Measurements from ENCODE around the gene OR2H2.
A peak's percentile ranks its signal among the peaks of the same experiment; 100 is the strongest.

Gene OR2H2

DNA sequence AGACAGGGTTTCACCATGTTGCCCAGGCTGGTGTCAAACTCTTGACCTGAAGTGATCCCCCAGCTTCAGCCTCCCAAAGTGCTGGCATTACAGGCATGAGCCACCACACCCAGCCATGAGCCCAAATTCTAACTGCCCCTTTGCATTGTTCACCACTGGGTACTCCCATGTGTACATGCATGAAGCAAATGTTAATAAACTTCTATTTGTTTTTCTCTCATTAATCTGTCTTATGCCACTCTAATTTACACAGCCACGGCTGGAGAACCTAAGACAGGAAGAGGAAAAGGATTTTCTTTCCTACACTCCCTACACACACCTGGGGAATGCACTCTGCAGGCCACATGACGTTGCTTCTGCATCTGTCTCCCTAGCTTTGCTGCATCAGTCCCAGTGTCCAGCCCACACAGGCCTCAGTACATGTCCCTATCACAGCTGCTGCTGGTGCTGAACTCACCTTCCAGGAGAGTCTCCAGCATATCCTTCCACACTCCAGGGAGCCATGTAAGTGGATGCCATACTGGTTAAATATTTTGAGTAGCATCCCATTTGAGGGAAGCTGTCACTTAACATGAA is 13.3 kb downstream of the OR2H2 start:
- TF ChIP-seq, protein P1, sequence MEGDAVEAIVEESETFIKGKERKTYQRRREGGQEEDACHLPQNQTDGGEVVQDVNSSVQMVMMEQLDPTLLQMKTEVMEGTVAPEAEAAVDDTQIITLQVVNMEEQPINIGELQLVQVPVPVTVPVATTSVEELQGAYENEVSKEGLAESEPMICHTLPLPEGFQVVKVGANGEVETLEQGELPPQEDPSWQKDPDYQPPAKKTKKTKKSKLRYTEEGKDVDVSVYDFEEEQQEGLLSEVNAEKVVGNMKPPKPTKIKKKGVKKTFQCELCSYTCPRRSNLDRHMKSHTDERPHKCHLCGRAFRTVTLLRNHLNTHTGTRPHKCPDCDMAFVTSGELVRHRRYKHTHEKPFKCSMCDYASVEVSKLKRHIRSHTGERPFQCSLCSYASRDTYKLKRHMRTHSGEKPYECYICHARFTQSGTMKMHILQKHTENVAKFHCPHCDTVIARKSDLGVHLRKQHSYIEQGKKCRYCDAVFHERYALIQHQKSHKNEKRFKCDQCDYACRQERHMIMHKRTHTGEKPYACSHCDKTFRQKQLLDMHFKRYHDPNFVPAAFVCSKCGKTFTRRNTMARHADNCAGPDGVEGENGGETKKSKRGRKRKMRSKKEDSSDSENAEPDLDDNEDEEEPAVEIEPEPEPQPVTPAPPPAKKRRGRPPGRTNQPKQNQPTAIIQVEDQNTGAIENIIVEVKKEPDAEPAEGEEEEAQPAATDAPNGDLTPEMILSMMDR (IDR thresholded peaks at IDR 0.05; ENCODE audit: low read depth, low read length, poor library complexity, severe bottlenecking): no peak
- TF ChIP-seq EZH2phosphoT487 (IDR thresholded peaks at IDR 0.05; ENCODE audit: borderline replicate concordance, low read length): no peak
- H3K79me2 ChIP-seq (ENCODE audit: control insufficient read depth, low read length): no peaks in the 10 kb centered on the region
- H3K4me3 ChIP-seq (ENCODE audit: low read length): no peak overlapping the region

DNA sequence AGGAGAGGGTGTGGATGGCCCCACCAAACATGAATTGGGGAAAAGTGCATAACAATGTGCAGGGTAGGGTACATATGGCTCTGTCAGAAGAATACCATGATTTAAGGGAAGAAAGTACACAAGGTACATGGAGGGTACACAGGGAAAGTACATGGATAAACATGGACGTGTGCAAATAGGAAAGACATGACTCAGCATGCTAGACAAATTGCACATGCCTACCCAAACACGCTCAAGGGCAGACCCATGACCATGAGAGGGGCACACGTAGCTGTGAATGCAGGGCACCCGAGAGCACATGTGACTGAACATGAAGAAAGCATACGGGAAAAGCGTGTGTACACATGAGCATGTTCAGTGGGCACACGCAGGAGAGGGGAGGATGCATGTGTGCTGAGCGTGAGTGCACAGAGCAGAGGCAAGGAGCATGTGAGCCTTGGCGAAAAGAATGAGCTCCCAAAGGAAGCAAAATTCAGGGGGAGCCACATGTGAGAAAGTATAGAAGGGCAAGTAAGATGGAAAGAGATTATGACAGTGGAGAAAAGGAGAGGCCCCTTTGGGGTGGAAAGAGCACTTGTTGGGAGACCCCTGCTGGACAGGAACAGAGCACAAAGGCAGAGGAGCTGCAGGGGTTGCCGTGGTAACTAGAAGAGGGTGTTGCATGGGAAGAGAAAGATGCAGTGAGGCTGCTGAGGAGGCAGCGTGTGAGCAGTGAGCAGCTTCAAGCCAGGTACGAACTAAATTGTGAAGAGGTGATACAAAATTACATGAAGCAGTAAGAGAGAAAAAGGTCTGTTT is 17.8 kb downstream of the OR2H2 start:
- Histone ChIP-seq H3K27ac (ENCODE audit: low read depth, low read length) (no peak overlapping the region), H3K9me2 (replicated peaks; ENCODE audit: control insufficient read depth, low read length) (no peaks in the 10 kb centered on the region), H3K36me3 (ENCODE audit: control insufficient read depth, low read length) (no peaks in the 10 kb centered on the region), H3K9me3 (ENCODE audit: control insufficient read depth, insufficient read depth, low read length) (no peaks in the 10 kb centered on the region), H3K4me3 (ENCODE audit: low read length) (no peak overlapping the region), H4K20me1 (ENCODE audit: control insufficient read depth, insufficient read depth, low read depth, low read length) (no peaks in the 10 kb centered on the region; the same call in 1 of the 2 replicates), H3K4me1 (ENCODE audit: control insufficient read depth, low read length) (no peaks in the 10 kb centered on the region), H3K79me2 (ENCODE audit: control insufficient read depth, low read length) (no peaks in the 10 kb centered on the region), H3F3A (ENCODE audit: control insufficient read depth, insufficient read depth) (no peaks in the 10 kb centered on the region), H3K27me3 (ENCODE audit: control insufficient read depth, low read length) (no peaks in the 10 kb centered on the region), H3K4me2 (ENCODE audit: low read length) (no peak overlapping the region)
- TF ChIP-seq, protein P1 (IDR thresholded peaks at IDR 0.05; ENCODE audit: low read depth, low read length, poor library complexity, severe bottlenecking): peak; percentile 48
- no peak for TF ChIP-seq EZH2phosphoT487 (IDR thresholded peaks at IDR 0.05; ENCODE audit: borderline replicate concordance, low read length)

More for the DNA sequence above, 13.3 kb downstream of the OR2H2 start:
- H3K36me3 ChIP-seq (ENCODE audit: control insufficient read depth, low read length): no peaks in the 10 kb centered on the region
- no peaks in the 10 kb centered on the region for H3K27me3 ChIP-seq (ENCODE audit: control insufficient read depth, low read length)
- no peaks in the 10 kb centered on the region for H3F3A ChIP-seq (ENCODE audit: control insufficient read depth, insufficient read depth)
- H4K20me1 ChIP-seq (ENCODE audit: control insufficient read depth, insufficient read depth, low read depth, low read length): no peaks in the 10 kb centered on the region; the same call in 1 of the 2 replicates
- no peak overlapping the region for H3K27ac ChIP-seq (ENCODE audit: low read depth, low read length)
- H3K4me1 ChIP-seq (ENCODE audit: control insufficient read depth, low read length): no peaks in the 10 kb centered on the region
- no peaks in the 10 kb centered on the region for H3K9me2 ChIP-seq (replicated peaks; ENCODE audit: control insufficient read depth, low read length)
- H3K4me2 ChIP-seq (ENCODE audit: low read length): no peak overlapping the region
- H3K9me3 ChIP-seq (ENCODE audit: control insufficient read depth, insufficient read depth, low read length): no peaks in the 10 kb centered on the region

DNA sequence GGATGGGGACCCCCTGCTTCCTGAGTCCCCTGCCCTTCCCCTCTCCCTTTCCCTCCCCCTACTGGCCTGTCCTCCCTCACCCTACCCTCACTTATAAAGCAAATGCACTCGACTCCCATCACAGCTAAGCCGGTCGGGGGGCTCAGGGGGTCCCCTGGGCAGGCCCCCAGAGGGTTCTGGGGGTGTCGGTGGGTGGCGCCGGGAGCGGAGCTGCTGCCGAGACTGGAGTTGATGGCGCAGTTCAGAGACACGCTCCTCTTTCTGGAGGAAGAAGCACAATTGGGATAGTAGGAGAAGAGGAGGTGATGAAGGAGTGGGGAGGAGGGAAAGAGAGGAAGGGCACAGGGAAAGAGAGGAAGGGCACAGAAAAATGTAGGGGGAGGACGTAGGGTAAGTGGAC is 18.5 kb downstream of the OR2H2 start:
- H3K27me3 ChIP-seq (ENCODE audit: control insufficient read depth, low read length): no peaks in the 10 kb centered on the region
- no peak overlapping the region for H3K4me3 ChIP-seq (ENCODE audit: low read length)
- H3K36me3 ChIP-seq (ENCODE audit: control insufficient read depth, low read length): no peaks in the 10 kb centered on the region
- no peaks in the 10 kb centered on the region for H3K9me3 ChIP-seq (ENCODE audit: control insufficient read depth, insufficient read depth, low read length)
- H3K27ac ChIP-seq (ENCODE audit: low read depth, low read length): no peak overlapping the region
- H3K9me2 ChIP-seq (replicated peaks; ENCODE audit: control insufficient read depth, low read length): no peaks in the 10 kb centered on the region
- no peaks in the 10 kb centered on the region for H3K79me2 ChIP-seq (ENCODE audit: control insufficient read depth, low read length)
- no peaks in the 10 kb centered on the region; the same call in 1 of the 2 replicates for H4K20me1 ChIP-seq (ENCODE audit: control insufficient read depth, insufficient read depth, low read depth, low read length)
- TF ChIP-seq, protein P1 (IDR thresholded peaks at IDR 0.05; ENCODE audit: low read depth, low read length, poor library complexity, severe bottlenecking): no peak
- TF ChIP-seq EZH2phosphoT487 (IDR thresholded peaks at IDR 0.05; ENCODE audit: borderline replicate concordance, low read length): no peak
- H3K4me1 ChIP-seq (ENCODE audit: control insufficient read depth, low read length): no peaks in the 10 kb centered on the region
- no peaks in the 10 kb centered on the region for H3F3A ChIP-seq (ENCODE audit: control insufficient read depth, insufficient read depth)
- H3K4me2 ChIP-seq (ENCODE audit: low read length): no peak overlapping the region
